PFSK-1 (cell line): Measurements from ENCODE around the gene MYO5C.

Experiments
- FOXP2 ChIP-seq: optimal IDR thresholded peaks from 2 replicates; pipeline ENCODE3; 2011; ENCODE audit warnings: borderline replicate concordance, control low read depth, inconsistent platforms; ENCODE audit not compliant: insufficient read depth; ENCODE audit errors: extremely low read length, extremely low read depth
- POLR2AphosphoS5 ChIP-seq: IDR thresholded peaks from 2 replicates; pipeline ENCODE4 v1.6.1; 2012; ENCODE audit warnings: low read depth, mild to moderate bottlenecking, control low read depth, low read length, moderate library complexity
- REST ChIP-seq, 2 experiments: IDR thresholded peaks; 2 replicates each; pipeline versions ENCODE4 v1.6.1 to v1.8.0; 2011 to 2012; ENCODE audit warnings: low read depth in 2 of 2, low read length in 2 of 2, control low read depth in 1 of 2, inconsistent platforms in 1 of 2, mild to moderate bottlenecking in 1 of 2, moderate library complexity in 1 of 2; ENCODE audit not compliant: insufficient read depth in 1 of 2
- SIN3A ChIP-seq: IDR thresholded peaks from 2 replicates; pipeline ENCODE4 v1.6.1; 2012; ENCODE audit warnings: mild to moderate bottlenecking, low read length, moderate library complexity, borderline replicate concordance; ENCODE audit not compliant: insufficient read depth
- TAF1 ChIP-seq: IDR thresholded peaks from 2 replicates; pipeline ENCODE4 v1.6.1; 2012; ENCODE audit warnings: low read length, control low read depth, borderline replicate concordance; ENCODE audit not compliant: insufficient read depth

- no peak for TF ChIP-seq POLR2AphosphoS5
- no peak for TF ChIP-seq TAF1
- no peak for TF ChIP-seq SIN3A
- TF ChIP-seq REST (IDR thresholded peaks at IDR 0.05; ENCODE audit: insufficient read depth in 1 of 2, low read depth in 2 of 2, low read length in 2 of 2) = no peak
- no peak for TF ChIP-seq FOXP2
Measured at GRCh38 chr15:52158084-52158765, 137.4 kb downstream of the MYO5C start.
